Fibroblast of lung (primary cell): ENCODE data around the gene HOXA9.

Source experiments
- EZH2 ChIP-seq: IDR thresholded peaks from 2 replicates; pipeline ENCODE4 v1.5.1; 2012; ENCODE audit warnings: low read length, control low read depth, mild to moderate bottlenecking; ENCODE audit errors: missing control alignments
- TF ChIP-seq, protein P1 (sequence below), 2 donors: IDR thresholded peaks in 1 of 2; conservative IDR thresholded peaks in 1 of 2; 1 replicate in 1 of 2; 2 replicates in 1 of 2; pipeline ENCODE4 v1.5.1; 2011 to 2012; ENCODE audit warnings: low read length in 2 of 2, control low read depth in 1 of 2, inconsistent platforms in 1 of 2, low read depth in 1 of 2, mild to moderate bottlenecking in 1 of 2

DNA sequence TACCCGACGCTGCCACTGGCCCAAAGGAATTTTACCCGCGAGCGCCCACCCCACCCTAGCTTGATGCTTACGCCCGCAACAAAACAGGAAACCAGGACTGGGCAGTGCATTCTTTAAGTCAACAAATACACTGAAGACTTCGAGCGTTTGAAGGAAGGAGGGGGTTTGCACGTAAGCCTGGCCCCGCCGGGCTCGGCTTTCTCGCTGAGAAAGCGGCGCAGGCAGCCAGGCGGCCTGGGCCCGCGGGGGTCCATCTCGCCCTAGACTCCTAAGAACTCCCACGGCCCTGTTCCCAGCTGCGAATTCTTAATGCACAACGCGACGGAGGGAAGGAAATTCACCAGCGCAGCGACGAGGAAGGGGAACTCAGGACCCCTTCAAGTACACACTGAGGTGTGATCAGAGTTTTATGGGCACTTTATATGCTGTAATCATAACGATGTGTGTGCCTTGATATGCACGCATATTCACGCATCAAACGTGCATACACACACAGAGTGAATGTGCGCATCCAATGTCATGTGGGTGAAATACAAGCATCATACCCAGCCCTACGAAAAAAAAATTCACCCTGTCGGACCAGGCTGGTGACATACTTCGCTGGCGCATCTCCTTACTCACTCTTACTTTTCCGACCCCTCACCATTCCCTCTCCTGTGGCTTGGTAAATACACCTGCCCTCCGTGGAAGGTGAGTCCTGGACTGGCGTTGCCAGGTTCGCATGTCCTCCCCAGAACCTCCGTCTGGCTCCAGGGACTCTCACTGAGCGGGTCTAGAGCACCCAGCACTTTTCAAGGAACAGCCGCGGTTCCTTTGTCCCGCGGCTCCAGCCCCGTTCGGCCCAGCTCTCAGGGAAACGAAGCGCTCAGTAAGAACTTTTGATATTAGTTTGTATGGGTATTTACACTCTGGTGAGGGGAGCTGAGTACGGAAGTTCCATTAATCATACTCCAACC lies 40.3 kb upstream of the HOXA9 start:
- TF ChIP-seq EZH2: peak; percentile 95
- TF ChIP-seq, protein P1, sequence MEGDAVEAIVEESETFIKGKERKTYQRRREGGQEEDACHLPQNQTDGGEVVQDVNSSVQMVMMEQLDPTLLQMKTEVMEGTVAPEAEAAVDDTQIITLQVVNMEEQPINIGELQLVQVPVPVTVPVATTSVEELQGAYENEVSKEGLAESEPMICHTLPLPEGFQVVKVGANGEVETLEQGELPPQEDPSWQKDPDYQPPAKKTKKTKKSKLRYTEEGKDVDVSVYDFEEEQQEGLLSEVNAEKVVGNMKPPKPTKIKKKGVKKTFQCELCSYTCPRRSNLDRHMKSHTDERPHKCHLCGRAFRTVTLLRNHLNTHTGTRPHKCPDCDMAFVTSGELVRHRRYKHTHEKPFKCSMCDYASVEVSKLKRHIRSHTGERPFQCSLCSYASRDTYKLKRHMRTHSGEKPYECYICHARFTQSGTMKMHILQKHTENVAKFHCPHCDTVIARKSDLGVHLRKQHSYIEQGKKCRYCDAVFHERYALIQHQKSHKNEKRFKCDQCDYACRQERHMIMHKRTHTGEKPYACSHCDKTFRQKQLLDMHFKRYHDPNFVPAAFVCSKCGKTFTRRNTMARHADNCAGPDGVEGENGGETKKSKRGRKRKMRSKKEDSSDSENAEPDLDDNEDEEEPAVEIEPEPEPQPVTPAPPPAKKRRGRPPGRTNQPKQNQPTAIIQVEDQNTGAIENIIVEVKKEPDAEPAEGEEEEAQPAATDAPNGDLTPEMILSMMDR (conservative IDR thresholded peaks at IDR 0.05 in 1 of 2, IDR thresholded peaks at IDR 0.05 in 1 of 2; ENCODE audit: low read depth in 1 of 2, low read length in 2 of 2): no peak
